H1 (cell line): ENCODE measurements around the gene CLEC12A.

Source experiments
- CTCF ChIP-seq, 3 experiments: IDR thresholded peaks; 1 replicate in 2 of 3; 2 replicates in 1 of 3; pipeline versions ENCODE4 v1.5.1 to v1.6.1; 2011; ENCODE audit warnings: low read length in 3 of 3, mild to moderate bottlenecking in 3 of 3, inconsistent platforms in 2 of 3, low read depth in 1 of 3, moderate library complexity in 1 of 3; ENCODE audit not compliant: insufficient read depth in 1 of 3; ENCODE audit errors: control extremely low read depth in 1 of 3
- EP300 ChIP-seq, 2 experiments: IDR thresholded peaks; 1 replicate in 1 of 2; 2 replicates in 1 of 2; pipeline ENCODE4 v1.6.1; 2011 to 2012; ENCODE audit warnings: low read depth in 2 of 2, low read length in 2 of 2, mild to moderate bottlenecking in 2 of 2, borderline replicate concordance in 1 of 2, inconsistent platforms in 1 of 2, moderate library complexity in 1 of 2
- EZH2 ChIP-seq: fragments of 200-600 bp; sonication (generic); IDR thresholded peaks from 2 replicates; pipeline ENCODE4 v1.7.1; 2012; ENCODE audit warnings: low read depth, mild to moderate bottlenecking, moderate library complexity, low read length, inconsistent platforms; ENCODE audit not compliant: severe bottlenecking
- MAX ChIP-seq: IDR thresholded peaks from 2 replicates; pipeline ENCODE4 v1.6.1; 2012; ENCODE audit warnings: inconsistent platforms
- POLR2A ChIP-seq, 2 experiments: IDR thresholded peaks; 1 replicate in 1 of 2; 2 replicates in 1 of 2; pipeline ENCODE4 v1.6.1; 2011; ENCODE audit warnings: low read depth in 2 of 2, low read length in 2 of 2, mild to moderate bottlenecking in 2 of 2; ENCODE audit errors: control extremely low read depth in 1 of 2
- TAF1 ChIP-seq: IDR thresholded peaks from 2 replicates; pipeline ENCODE4 v1.6.1; 2011; ENCODE audit warnings: mild to moderate bottlenecking, low read depth, low read length
- TBP ChIP-seq: IDR thresholded peaks from 2 replicates; pipeline ENCODE4 v1.6.1; 2011; ENCODE audit warnings: low read depth, low read length, improper control_type of control experiment

GRCh38 chr12:9936591-9936990, 34.6 kb upstream of the CLEC12A start:
- TF ChIP-seq TAF1 (no peak), EP300 (IDR thresholded peaks at IDR 0.05; ENCODE audit: borderline replicate concordance in 1 of 2, low read depth in 2 of 2, low read length in 2 of 2) (no peak), POLR2A (IDR thresholded peaks at IDR 0.05; ENCODE audit: control extremely low read depth in 1 of 2, low read depth in 2 of 2, low read length in 2 of 2) (no peak), MAX (no peak), TBP (no peak), CTCF (IDR thresholded peaks at IDR 0.05; ENCODE audit: control extremely low read depth in 1 of 3, insufficient read depth in 1 of 3, low read depth in 1 of 3, low read length in 3 of 3) (no peak), EZH2 (no peak)
